AG04449 (cell line): Measurements from ENCODE around the gene WDFY1.

Experiments used
- CTCF ChIA-PET: fragments of 350-600 bp; formaldehyde crosslinking; extraction: SDS; loops from one replicate; lab custom pipeline; 2021; ENCODE audit warnings: antibody characterized with exemption; lab: Yijun Ruan, JAX
- POLR2A ChIA-PET: fragments of 400-600, 350-600 bp; formaldehyde crosslinking; extraction: SDS; loops from one replicate; lab custom pipeline; 2020; ENCODE audit warnings: antibody characterized with exemption, inconsistent platforms; lab: Yijun Ruan, JAX
- DNase-seq: peaks from one replicate; pipeline ENCODE4 v3.0.0-alpha.2; 2010; ENCODE audit warnings: low read depth, low spot score
- H3K4me3 ChIP-seq: 2 replicates; pipeline ENCODE4 v1.5.1; 2011; ENCODE audit warnings: low read depth, mild to moderate bottlenecking, control low read depth, low read length
- CTCF ChIP-seq: IDR thresholded peaks from one replicate; pipeline ENCODE4 v1.5.1; 2011; ENCODE audit warnings: mild to moderate bottlenecking, moderate library complexity, low read length, control low read depth, inconsistent platforms; ENCODE audit not compliant: insufficient read depth; ENCODE audit errors: missing control alignments

Gene WDFY1

GRCh38 chr2:223868005-223868404 is 77.1 kb downstream of the WDFY1 start:
- DNase-seq: no peak
- no peak overlapping the region for H3K4me3 ChIP-seq
- no peak for TF ChIP-seq CTCF
- POLR2A ChIA-PET: no interaction called here
- CTCF ChIA-PET: interaction anchor here (1.1 kb wide), 1 partner anchor 70 kb away, joined by 3 read pairs; no protein-coding TSS in a partner anchor

- DNase-seq: no peak
- H3K4me3 ChIP-seq: no peak overlapping the region
- CTCF ChIA-PET: no interaction called here
- POLR2A ChIA-PET: no interaction called here
- no peak for TF ChIP-seq CTCF
Observed at GRCh38 chr2:223865907-223866508, 79.1 kb downstream of the WDFY1 start.

GRCh38 chr2:223865124-223865523 is 80.0 kb downstream of the WDFY1 start:
- H3K4me3 ChIP-seq: no peak overlapping the region
- ChIA-PET CTCF (no interaction called here), POLR2A (no interaction called here)
- TF ChIP-seq CTCF: no peak
- DNase-seq: no peak

- CTCF ChIA-PET: interaction anchor here (0.8 kb wide), 1 partner anchor 420 kb away, joined by 3 read pairs; no protein-coding TSS in a partner anchor
- no peak for DNase-seq
- no peak for TF ChIP-seq CTCF
- no peak overlapping the region for H3K4me3 ChIP-seq
- POLR2A ChIA-PET: no interaction called here
Observed at GRCh38 chr2:223863491-223863890, 81.6 kb downstream of the WDFY1 start.

- H3K4me3 ChIP-seq: no peak overlapping the region
- CTCF ChIA-PET: interaction anchor here (0.9 to 1.4 kb wide), 4 partner anchors 11 to 81 kb away, joined by 3 to 6 read pairs (median 4); no protein-coding TSS in a partner anchor
- TF ChIP-seq CTCF: no peak
- peak; percentile 42 for DNase-seq
- POLR2A ChIA-PET: no interaction called here
Observed at GRCh38 chr2:223860809-223861738, 84.1 kb downstream of the WDFY1 start.

- TF ChIP-seq CTCF: no peak
- CTCF ChIA-PET: interaction anchor here (0.8 to 1.4 kb wide), 5 partner anchors 12 to 61 kb away, joined by 3 to 4 read pairs (median 4); no protein-coding TSS in a partner anchor
- POLR2A ChIA-PET: no interaction called here
- no peak for DNase-seq
- no peak overlapping the region for H3K4me3 ChIP-seq
Observed at GRCh38 chr2:223859070-223859469, 86.1 kb downstream of the WDFY1 start.
